Right ventricle myocardium superior (tissue), 1 donor: Measurements from ENCODE around the gene SPDEF. TPM values are rescaled to one million over a fixed set of nuclear protein-coding genes. Genes with fewer than 3 reads are reported as not detected.

Source experiments
- ATAC-seq: fragments of 200-7000 bp; cut with Tn5 transposase; one replicate; pipeline ENCODE4 v1.9.1; 2020; ENCODE audit warnings: mild to moderate bottlenecking; ENCODE audit not compliant: poor library complexity
- DNase-seq: peaks from one replicate; pipeline ENCODE4 v3.0.0-alpha.2; 2020
- intact Hi-C: fragments of 100-400 bp; cut with DNase I; formaldehyde crosslinking; loops from one replicate; pipeline ENCODE4 v1.11.2; 2022
- total RNA-seq: library from RNA; stranded (reverse); fragmentation: NEBNext Ultra II Directional; extraction: Animal tissue kit (Norgen Biotek cat#: 25700); gene quantifications from one replicate; pipeline ENCODE4 v1.2.1, GENCODE V29; 2021
- donor health status: DM: no; HTN: yes; CAD: no; lungs with severe emphysema.

SPDEF gene
- total RNA-seq, 1 donor from 2014 or later, result not detected

DNA sequence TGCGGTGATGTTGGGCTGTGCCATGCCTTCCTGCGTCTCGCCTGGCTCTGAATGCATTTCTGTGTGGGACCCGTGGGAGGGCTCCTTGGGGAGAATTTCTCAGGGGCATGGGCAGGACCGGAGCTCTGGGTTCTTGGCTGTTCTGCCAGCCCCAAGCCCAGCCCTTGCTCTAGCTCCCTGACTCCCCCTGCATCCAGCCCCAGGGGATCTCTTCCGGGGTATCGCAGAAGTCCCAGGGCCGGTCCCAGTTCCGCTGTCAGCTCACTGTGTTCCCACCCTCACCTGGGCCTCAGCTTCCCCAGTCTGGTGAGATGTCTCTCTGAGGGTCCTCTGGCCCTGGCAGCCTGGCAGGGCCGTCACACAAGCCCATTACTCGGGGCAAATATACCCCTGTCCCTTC, 20.5 kb downstream of the SPDEF start:
- ATAC-seq (no peak), DNase-seq (no peak)
- intact Hi-C loops, result no loop called here

DNA sequence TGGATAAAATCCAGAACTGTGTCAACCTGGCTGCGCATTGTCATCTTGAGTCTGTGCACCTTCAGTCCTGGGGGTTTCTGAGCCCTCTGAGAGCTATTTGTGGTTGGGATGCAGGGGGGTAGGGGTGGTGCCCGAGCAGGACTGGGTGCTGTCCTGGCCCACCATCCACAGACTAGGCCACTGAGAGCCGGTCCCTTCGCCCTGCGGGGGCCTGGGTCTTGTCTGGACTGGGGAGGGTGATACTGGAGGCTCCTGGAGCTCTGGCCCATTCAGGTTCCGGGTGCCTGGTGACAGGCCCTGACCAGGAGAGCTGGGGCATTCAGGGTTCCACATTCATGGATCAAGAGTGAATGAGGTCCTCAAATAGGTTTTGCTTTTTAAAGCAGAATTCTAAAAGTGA, 20.9 kb downstream of the SPDEF start:
- ATAC-seq (no peak), DNase-seq (no peak)
- intact Hi-C loops, result no loop called here

DNA sequence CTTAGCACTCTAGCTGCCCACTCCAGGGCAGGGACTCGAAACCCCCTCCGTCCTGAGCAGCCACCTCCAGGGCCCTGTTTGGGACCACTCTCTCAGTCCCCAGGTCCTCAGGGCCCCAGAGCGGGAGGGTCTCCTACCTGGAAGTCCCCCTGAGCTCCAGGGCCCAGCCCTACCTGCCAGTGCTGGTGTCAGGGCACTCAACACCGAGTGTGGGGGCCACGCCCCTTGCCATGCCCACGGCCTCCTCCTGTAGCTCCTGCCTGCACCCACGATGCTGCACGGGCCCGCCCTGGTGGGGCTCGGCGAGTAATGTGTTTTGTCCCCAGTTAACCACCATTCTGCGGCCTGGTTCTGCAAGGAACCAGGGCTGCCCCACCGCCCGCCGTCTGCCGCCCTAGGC, 21.5 kb downstream of the SPDEF start:
- DNase-seq (no peak), ATAC-seq (no peak)
- intact Hi-C loops, result no loop called here

DNA sequence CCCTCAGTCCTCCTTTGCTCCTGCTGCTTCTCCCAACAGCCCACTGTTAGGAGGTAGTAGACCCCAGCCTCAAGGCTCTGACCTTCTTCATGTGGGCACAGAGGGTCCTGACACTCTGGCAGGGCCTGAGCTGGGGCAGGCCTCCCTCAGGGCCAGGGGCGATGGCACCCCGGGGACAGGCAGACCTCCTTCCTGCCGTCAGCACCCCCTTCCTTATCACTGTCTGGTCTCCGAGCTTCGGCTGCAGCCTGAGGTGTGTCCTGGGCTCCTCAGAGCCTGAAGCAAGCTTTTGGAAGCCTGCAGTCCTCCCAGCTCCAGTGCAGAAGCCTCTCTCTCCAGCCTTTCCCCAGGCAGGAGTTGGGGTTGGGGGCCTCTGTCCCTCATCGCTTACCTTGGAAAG, 22.0 kb downstream of the SPDEF start:
- DNase-seq (no peak), ATAC-seq (no peak)
- intact Hi-C loops, result no loop called here

- ATAC-seq (no peak), DNase-seq (no peak)
- intact Hi-C loops, result no loop called here
These were observed 23.9 kb downstream of the SPDEF start for GRCh38 chr6:34532230-34532629.

GRCh38 chr6:34531580-34532201, 24.4 kb downstream of the SPDEF start:
- ATAC-seq (no peak), DNase-seq (peak; percentile 61)
- intact Hi-C loops, result no loop called here

DNA sequence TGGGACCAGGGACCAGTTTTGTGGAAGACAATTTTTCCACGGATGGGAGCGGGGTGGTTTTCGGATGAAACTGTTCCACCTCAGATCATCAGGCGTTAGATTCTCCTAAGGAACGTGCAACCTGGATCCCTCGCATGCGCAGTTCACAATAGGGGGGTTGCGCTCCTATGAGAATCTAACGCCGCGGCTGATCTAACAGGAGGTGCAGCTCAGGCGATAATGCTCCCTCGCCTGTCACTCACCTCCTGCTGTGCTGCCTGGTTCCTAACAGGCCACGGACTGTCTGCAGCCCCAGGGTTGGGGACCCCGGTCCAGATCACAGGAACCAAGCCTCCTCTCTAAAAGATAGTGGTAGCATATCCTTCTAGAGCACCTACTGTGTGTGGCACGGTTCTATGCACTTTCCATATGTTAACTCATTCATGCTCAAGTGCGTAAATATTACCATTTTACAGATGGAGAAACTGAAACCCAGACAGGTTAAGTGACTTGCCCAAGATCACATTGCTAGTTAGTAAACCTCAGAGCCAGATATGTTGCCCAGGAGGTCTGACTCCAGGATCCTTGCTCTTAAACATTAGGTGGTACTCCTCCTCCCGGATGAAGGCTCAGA, 25.3 kb downstream of the SPDEF start:
- ATAC-seq, result no peak
- DNase-seq, result no peak
- intact Hi-C loops, result no loop called here

GRCh38 chr6:34529665-34530327, 26.3 kb downstream of the SPDEF start:
- intact Hi-C loops, result no loop called here
- DNase-seq (peak; percentile 61), ATAC-seq (no peak)

DNA sequence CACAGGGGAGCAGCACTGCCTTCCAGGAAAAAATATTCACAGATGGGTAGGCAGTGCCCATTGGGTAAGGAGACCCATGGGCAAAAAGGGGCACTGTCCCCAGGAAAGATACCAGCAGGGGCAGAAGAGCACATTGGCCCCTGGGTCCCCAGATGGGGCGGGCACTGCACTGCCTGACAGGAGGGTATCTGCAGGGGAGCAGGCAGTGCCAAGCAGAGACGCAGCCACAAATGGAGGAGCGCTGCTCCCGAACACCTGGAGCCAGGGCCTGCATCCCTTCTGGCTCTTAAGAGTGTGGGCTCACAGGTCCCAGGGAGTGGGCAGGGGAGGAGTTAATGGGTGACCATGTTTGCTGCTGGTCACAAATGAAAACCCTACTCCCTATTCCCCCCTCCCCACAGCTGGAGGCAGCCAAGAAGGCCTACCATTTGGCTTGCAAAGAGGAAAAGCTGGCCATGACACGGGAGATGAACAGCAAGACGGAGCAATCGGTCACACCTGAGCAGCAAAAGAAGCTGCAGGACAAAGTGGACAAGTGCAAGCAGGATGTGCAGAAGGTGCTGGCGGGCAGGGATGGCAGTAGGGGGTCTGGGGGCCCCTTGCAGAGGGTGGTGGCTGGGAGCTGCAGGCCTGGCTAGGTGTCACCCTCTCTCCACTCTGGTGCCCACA, 27.0 kb downstream of the SPDEF start:
- ATAC-seq, result no peak
- intact Hi-C loops, result no loop called here
- no peak for DNase-seq

DNA sequence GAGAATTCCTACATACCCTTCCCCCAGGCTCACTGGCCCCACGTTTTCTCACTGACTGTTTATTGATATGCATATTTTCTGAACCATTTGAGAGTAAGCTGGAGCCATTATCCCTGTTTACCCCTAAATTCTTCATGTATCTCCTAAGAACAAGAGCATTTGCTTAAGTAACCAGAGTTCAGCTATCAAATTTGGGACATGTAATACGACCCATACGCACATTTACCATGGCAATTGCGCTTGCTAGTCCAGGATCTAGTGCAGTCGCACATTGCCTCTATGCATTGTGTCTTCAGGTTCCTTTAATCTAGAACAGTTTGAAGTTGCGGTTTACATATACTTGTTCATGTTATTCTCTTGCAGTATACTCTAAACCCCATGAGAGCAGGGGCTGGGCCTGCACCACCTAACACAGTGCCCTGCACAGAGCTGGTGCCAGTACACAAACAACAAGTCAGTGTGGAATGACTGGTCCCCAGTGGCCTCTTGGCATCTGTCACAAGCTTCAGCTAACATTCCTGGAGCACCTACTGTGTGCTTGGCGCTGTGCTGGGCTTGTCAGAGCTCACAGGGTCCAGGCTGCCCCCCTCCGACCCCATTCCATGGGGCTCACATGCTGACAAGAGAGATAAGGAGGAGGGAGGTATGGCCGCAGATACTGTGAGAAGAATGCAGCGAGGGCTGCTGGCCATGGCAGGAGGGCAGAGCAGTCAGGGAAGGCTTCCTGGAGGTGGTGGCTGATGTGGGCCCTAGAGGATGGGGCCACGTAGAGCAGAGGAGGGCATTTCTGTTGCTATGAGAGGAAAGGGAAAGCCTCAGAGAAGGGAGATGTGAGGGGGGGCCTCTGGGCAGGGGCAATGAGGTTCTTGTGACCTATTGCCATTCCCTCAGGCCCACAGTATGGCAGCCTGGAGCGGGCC, 28.1 kb downstream of the SPDEF start:
- intact Hi-C loops, result loop anchor here (2.0 kb wide), 1 partner anchor 81 kb away; no protein-coding TSS in a partner anchor
- ATAC-seq (no peak), DNase-seq (peak; percentile 21)

GRCh38 chr6:34526992-34527728, 29.0 kb downstream of the SPDEF start:
- peak; percentile 98 for ATAC-seq
- DNase-seq, result peak; percentile 98
- intact Hi-C loops, result loop anchor here (2.0 kb wide), 1 partner anchor 82 kb away; no protein-coding TSS in a partner anchor

DNA sequence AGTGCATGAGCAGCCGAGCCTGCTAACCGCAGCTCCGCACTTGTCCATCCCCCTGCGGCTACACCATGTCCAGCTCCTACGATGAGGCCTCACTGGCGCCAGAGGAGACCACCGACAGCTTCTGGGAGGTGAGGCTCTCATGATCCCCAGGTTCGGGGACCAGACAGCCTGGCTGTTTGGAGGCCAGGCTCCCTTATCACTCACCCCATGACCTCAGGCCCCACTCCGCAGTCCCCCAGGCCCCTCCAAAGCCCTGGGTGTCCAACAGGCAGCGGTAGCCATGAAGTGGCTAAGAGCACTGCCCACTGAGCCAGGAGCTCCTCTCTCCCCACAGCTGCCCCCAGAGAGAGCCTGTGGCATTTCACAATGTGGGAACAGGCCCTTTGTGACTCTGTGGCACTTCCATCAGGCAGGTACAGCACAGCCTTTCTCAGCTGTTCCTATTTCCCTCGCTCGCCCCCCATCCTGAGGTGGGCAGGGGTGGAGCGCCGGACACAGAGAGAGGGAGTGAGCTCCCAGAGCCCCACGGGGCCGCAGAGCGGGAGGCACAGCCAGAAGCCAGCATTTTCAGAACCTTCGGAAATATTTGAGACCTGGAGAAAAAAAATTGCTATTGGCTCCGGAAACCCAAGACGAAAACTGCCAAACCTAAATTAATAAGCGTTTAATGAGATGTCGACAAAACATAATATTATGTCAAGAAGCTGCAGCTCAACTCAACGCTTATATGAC, 29.7 kb downstream of the SPDEF start:
- intact Hi-C loops, result loop anchor here (2.0 kb wide), 1 partner anchor 82 kb away; no protein-coding TSS in a partner anchor
- no peak for DNase-seq
- no peak for ATAC-seq

GRCh38 chr6:34525431-34526175, 30.5 kb downstream of the SPDEF start:
- intact Hi-C loops, result loop anchor here (2.0 kb wide), 1 partner anchor 83 kb away; no protein-coding TSS in a partner anchor
- ATAC-seq (no peak), DNase-seq (peak; percentile 30)

- ATAC-seq (no peak), DNase-seq (no peak)
- intact Hi-C loops, result no loop called here
These were observed 31.2 kb downstream of the SPDEF start for GRCh38 chr6:34524971-34525370.

DNA sequence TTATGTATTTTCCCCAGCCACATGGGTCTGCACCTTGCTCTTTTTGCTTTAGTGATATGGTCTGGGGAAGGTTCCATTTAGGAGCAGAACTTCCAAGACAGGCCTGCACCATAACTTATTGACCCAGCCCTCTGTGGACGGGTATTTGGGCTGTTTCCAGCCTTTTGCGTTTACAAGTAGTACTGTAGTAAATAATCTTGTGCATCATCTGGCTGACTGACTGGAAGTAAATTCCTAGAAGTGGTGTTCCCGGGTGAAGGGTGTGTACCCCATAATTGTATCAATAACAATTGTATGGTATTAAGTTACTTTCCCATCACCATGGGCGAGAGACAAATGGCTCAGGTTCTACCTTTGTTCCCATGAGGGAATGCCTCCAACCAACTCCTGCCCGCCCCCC, 31.6 kb downstream of the SPDEF start:
- DNase-seq, result no peak

GRCh38 chr6:34523441-34524206, 32.5 kb downstream of the SPDEF start:
- no peak for DNase-seq
- intact Hi-C loops, result no loop called here
- no peak for ATAC-seq

More for the DNA sequence above, 31.6 kb downstream of the SPDEF start:
- intact Hi-C loops, result no loop called here
- ATAC-seq, result no peak
